ENCODE data around the gene PQBP1. TPM values are rescaled to one million over a fixed set of nuclear protein-coding genes. Genes with fewer than 3 reads are reported as not detected.
"Not testable (repeated sequence)": the region's sequence is repeated elsewhere in the genome, so short reads cannot be mapped to it uniquely, and the experiment has no call there.

PQBP1 gene, protein sequence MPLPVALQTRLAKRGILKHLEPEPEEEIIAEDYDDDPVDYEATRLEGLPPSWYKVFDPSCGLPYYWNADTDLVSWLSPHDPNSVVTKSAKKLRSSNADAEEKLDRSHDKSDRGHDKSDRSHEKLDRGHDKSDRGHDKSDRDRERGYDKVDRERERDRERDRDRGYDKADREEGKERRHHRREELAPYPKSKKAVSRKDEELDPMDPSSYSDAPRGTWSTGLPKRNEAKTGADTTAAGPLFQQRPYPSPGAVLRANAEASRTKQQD
- 67.5 TPM for total RNA-seq

GRCh38 chrX:48897625-48898306 lies at the start of gene PQBP1, which contains the start of gene TIMM17B:
Gene PQBP1 (plus strand): TSS chrX:48897930. CDS start chrX:48898510, 580 bp downstream.
Gene TIMM17B (minus strand): TSS chrX:48897768. CDS start chrX:48897749, 19 bp downstream.
- H3K4me1 ChIP-seq: peaks cover 14% of the 10 kb centered on the region
- intact Hi-C loops (cut with DNase I): no loop called here
- TF ChIP-seq POLR2A (IDR thresholded peaks at IDR 0.05) (peak in 1 of 2 donors; percentile 39), POLR2AphosphoS5 (IDR thresholded peaks at IDR 0.05; ENCODE audit: insufficient read depth in 1 of 2, low read depth in 1 of 2) (peak in 1 of 2 donors; percentile 93)
- TF ChIP-seq, protein P1, sequence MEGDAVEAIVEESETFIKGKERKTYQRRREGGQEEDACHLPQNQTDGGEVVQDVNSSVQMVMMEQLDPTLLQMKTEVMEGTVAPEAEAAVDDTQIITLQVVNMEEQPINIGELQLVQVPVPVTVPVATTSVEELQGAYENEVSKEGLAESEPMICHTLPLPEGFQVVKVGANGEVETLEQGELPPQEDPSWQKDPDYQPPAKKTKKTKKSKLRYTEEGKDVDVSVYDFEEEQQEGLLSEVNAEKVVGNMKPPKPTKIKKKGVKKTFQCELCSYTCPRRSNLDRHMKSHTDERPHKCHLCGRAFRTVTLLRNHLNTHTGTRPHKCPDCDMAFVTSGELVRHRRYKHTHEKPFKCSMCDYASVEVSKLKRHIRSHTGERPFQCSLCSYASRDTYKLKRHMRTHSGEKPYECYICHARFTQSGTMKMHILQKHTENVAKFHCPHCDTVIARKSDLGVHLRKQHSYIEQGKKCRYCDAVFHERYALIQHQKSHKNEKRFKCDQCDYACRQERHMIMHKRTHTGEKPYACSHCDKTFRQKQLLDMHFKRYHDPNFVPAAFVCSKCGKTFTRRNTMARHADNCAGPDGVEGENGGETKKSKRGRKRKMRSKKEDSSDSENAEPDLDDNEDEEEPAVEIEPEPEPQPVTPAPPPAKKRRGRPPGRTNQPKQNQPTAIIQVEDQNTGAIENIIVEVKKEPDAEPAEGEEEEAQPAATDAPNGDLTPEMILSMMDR (IDR thresholded peaks at IDR 0.05): no peak
- H3K4me3 ChIP-seq: peak within 1 kb of the TSS; percentile 54 to 62
- peaks cover 0 to 9% of the 10 kb centered on the region in 2 donors for H3K36me3 ChIP-seq
- H3K27me3 ChIP-seq: no peaks in the 10 kb centered on the region
- peak within 1 kb of the TSS; percentile 91 for H3K27ac ChIP-seq
- H3K9me3 ChIP-seq: no peaks in the 10 kb centered on the region
- peak; percentile 94 to 96 for DNase-seq (ENCODE audit: extremely low spot score in 2 of 2)

- H3K4me3 ChIP-seq: no peak overlapping the region
- DNase-seq (ENCODE audit: extremely low spot score in 2 of 2): no peak
- H3K36me3 ChIP-seq: no peaks in the 10 kb centered on the region
- intact Hi-C loops (cut with DNase I): no loop called here
- no peak overlapping the region for H3K27ac ChIP-seq
- TF ChIP-seq POLR2AphosphoS5 (IDR thresholded peaks at IDR 0.05; ENCODE audit: insufficient read depth in 1 of 2, low read depth in 1 of 2) (no peak), POLR2A (IDR thresholded peaks at IDR 0.05) (no peak)
- TF ChIP-seq, protein P1 (IDR thresholded peaks at IDR 0.05): no peak
- H3K27me3 ChIP-seq: no peaks in the 10 kb centered on the region
- no peaks in the 10 kb centered on the region for H3K9me3 ChIP-seq
- H3K4me1 ChIP-seq: no peaks in the 10 kb centered on the region
Measured at GRCh38 chrX:48848847-48849246, 48.9 kb upstream of the PQBP1 start.

DNA sequence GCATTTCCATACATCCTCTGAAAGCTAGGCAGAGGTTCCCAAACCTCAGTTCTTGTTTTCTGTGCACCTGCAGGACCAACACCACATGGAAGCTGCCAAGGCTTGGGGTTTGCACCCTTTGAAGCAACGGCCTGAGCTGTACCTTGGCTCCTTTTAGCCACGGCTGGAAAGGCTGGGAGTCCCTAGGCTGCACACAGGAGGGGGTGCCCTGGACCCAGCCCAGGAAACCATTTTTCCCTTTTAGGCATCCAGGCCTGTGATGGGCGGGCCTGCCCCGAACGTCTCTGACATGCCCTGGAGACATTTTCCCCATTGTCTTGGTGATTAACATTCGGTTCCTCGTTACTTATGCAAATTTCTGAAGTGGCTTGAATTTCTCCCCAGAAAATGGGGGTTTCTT lies 44.9 kb upstream of the PQBP1 start:
- no peak overlapping the region for H3K27ac ChIP-seq
- H3K4me3 ChIP-seq: no peak overlapping the region
- DNase-seq (ENCODE audit: extremely low spot score in 2 of 2): no peak
- H3K4me1 ChIP-seq: no peaks in the 10 kb centered on the region
- no peaks in the 10 kb centered on the region for H3K27me3 ChIP-seq
- H3K36me3 ChIP-seq: no peaks in the 10 kb centered on the region
- H3K9me3 ChIP-seq: no peaks in the 10 kb centered on the region
- TF ChIP-seq POLR2AphosphoS5 (IDR thresholded peaks at IDR 0.05; ENCODE audit: insufficient read depth in 1 of 2, low read depth in 1 of 2) (no peak), POLR2A (IDR thresholded peaks at IDR 0.05) (no peak)
- TF ChIP-seq, protein P1 (IDR thresholded peaks at IDR 0.05): no peak
- intact Hi-C loops (cut with DNase I): no loop called here

GRCh38 chrX:48853494-48853893 lies 44.2 kb upstream of the PQBP1 start:
- H3K4me3 ChIP-seq; H3K27ac ChIP-seq; DNase-seq (ENCODE audit: extremely low spot score in 2 of 2); H3K4me1 ChIP-seq; H3K27me3 ChIP-seq; H3K9me3 ChIP-seq; intact Hi-C loops (cut with DNase I); H3K36me3 ChIP-seq: not testable (repeated sequence)

GRCh38 chrX:48854121-48854804 lies 43.5 kb upstream of the PQBP1 start:
- H3K27me3 ChIP-seq; H3K4me3 ChIP-seq; H3K9me3 ChIP-seq; H3K36me3 ChIP-seq; DNase-seq (ENCODE audit: extremely low spot score in 2 of 2); intact Hi-C loops (cut with DNase I); H3K4me1 ChIP-seq; H3K27ac ChIP-seq: not testable (repeated sequence)

Data from vagina (tissue), 2 donors.